Measurements from ENCODE around the gene NHLRC3.
A peak's percentile ranks its signal among the peaks of the same experiment; 100 is the strongest.
"Not testable (repeated sequence)": the region's sequence is repeated elsewhere in the genome, so short reads cannot be mapped to it uniquely, and the experiment has no call there.

NHLRC3 gene

GRCh38 chr13:39047560-39047959, 9.3 kb downstream of the NHLRC3 start:
- DNase-seq = no peak

- DNase-seq = no peak
These were observed 10.6 kb downstream of the NHLRC3 start for GRCh38 chr13:39048806-39049205.

- no peak for DNase-seq
These were observed 11.0 kb downstream of the NHLRC3 start for GRCh38 chr13:39049274-39049673.

GRCh38 chr13:39051157-39051556, 12.9 kb downstream of the NHLRC3 start:
- peak; percentile 17 for DNase-seq

- DNase-seq = no peak
These were observed 14.7 kb downstream of the NHLRC3 start for GRCh38 chr13:39052944-39053343.

- no peak for DNase-seq
These were observed 15.9 kb downstream of the NHLRC3 start for GRCh38 chr13:39054112-39054511.

- DNase-seq = no peak
These were observed 17.8 kb downstream of the NHLRC3 start for GRCh38 chr13:39056018-39056417.

GRCh38 chr13:39058040-39058439, 19.8 kb downstream of the NHLRC3 start:
- no peak for DNase-seq

GRCh38 chr13:39062004-39062403, 23.7 kb downstream of the NHLRC3 start:
- no peak for DNase-seq

GRCh38 chr13:39072842-39073241, 34.6 kb downstream of the NHLRC3 start:
- no peak for DNase-seq

- no peak for DNase-seq
These were observed 35.7 kb downstream of the NHLRC3 start for GRCh38 chr13:39073983-39074382.

GRCh38 chr13:39086251-39086945, 48.1 kb downstream of the NHLRC3 start:
- DNase-seq = not testable (repeated sequence)

- no peak for DNase-seq
These were observed 53.3 kb downstream of the NHLRC3 start for GRCh38 chr13:39091586-39091985.

- DNase-seq = no peak
These were observed 57.2 kb downstream of the NHLRC3 start for GRCh38 chr13:39095500-39095899.

- no peak for DNase-seq
These were observed 61.0 kb downstream of the NHLRC3 start for GRCh38 chr13:39099231-39099630.
